RWPE1 (cell line): ENCODE data around the gene TACR2.

Experiments
- CTCF ChIA-PET: fragments of 350-600 bp; sonication (Branson Sonifier 250); formaldehyde crosslinking; extraction: SDS; loops from one replicate; lab custom pipeline; 2021; lab: Yijun Ruan, JAX
- POLR2A ChIA-PET: fragments of 400-600 bp; formaldehyde crosslinking; extraction: SDS; loops from one replicate; lab custom pipeline; 2020; ENCODE audit warnings: antibody characterized with exemption; ENCODE audit not compliant: low non-redundant PET; lab: Yijun Ruan, JAX
- DNase-seq: peaks from one replicate; pipeline ENCODE4 v3.0.0; 2012; ENCODE audit warnings: low spot score
- H3K27ac ChIP-seq: fragments of 450-650 bp; 2 replicates; pipeline ENCODE4 v1.5.1; 2017
- CTCF ChIP-seq: fragments of 450-650 bp; conservative IDR thresholded peaks from 2 replicates; pipeline ENCODE4 v1.5.1; 2017; ENCODE audit warnings: low read depth, mild to moderate bottlenecking

Gene TACR2

GRCh38 chr10:69437321-69438259, 20.9 kb upstream of the TACR2 start:
- H3K27ac ChIP-seq, result peak overlapping the region; percentile 95
- DNase-seq, result no peak
- CTCF ChIA-PET, result interaction anchor here (0.6 kb wide), 2 partner anchors 197 to 205 kb away, joined by 3 read pairs; no protein-coding TSS in a partner anchor
- POLR2A ChIA-PET, result no interaction called here
- no peak for TF ChIP-seq CTCF

- no peak for TF ChIP-seq CTCF
- ChIA-PET POLR2A (no interaction called here), CTCF (interaction anchor here (0.5 to 0.7 kb wide), 2 partner anchors 49 to 1997 kb away, joined by 3 to 4 read pairs; no protein-coding TSS in a partner anchor)
- DNase-seq, result no peak
- no peak overlapping the region for H3K27ac ChIP-seq
Observed at GRCh38 chr10:69435966-69436520, 19.3 kb upstream of the TACR2 start.

DNA sequence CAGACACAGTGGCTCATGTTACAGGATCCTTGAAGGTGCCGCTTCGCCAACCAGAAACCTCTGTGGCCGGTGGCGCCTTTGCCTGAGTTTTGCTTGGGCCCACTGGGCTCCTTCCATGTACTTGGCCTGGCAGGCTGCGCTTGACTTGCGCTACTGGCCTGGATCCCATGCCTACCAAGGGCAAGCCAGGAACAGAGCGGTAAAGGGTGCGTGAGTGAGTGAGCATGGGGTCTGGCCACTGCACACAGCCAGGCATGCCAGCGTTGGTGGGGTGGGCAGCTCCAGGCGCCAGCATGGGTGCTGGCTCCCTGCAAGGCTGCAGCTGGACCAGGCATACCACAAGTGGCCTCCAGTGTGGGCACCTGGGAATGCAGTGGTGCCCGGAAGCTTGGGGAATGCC, 18.2 kb upstream of the TACR2 start:
- ChIA-PET CTCF (no interaction called here), POLR2A (no interaction called here)
- no peak for TF ChIP-seq CTCF
- H3K27ac ChIP-seq, result no peak overlapping the region
- no peak for DNase-seq

GRCh38 chr10:69434169-69434568, 17.5 kb upstream of the TACR2 start:
- DNase-seq, result no peak
- ChIA-PET POLR2A (no interaction called here), CTCF (no interaction called here)
- no peak for TF ChIP-seq CTCF
- no peak overlapping the region for H3K27ac ChIP-seq

GRCh38 chr10:69428165-69428564, 11.4 kb upstream of the TACR2 start:
- CTCF ChIA-PET, result interaction anchor here (1.0 to 2.5 kb wide), 4 partner anchors 77 to 87 kb away, joined by 3 to 10 read pairs (median 5); no protein-coding TSS in a partner anchor
- POLR2A ChIA-PET, result no interaction called here
- H3K27ac ChIP-seq, result no peak overlapping the region
- no peak for TF ChIP-seq CTCF
- DNase-seq, result no peak

GRCh38 chr10:69426376-69426727, 9.6 kb upstream of the TACR2 start:
- no peak overlapping the region for H3K27ac ChIP-seq
- ChIA-PET CTCF (interaction anchor here (0.6 to 1.2 kb wide), 6 partner anchors 23 to 185 kb away, joined by 3 to 6 read pairs (median 4); no protein-coding TSS in a partner anchor), POLR2A (no interaction called here)
- DNase-seq, result no peak
- no peak for TF ChIP-seq CTCF
